GM18502 (cell line): ENCODE results near the gene PLIN5.
"Not testable (repeated sequence)": the region's sequence is repeated elsewhere in the genome, so short reads cannot be mapped to it uniquely, and the experiment has no call there.

Experiments
- ATAC-seq: cut with Tn5 transposase; IDR thresholded peaks from one replicate; pipeline ENCODE4 v1.9.1; 2021; ENCODE audit warnings: mild to moderate bottlenecking; ENCODE audit not compliant: unreplicated experiment, poor library complexity

PLIN5 gene

DNA sequence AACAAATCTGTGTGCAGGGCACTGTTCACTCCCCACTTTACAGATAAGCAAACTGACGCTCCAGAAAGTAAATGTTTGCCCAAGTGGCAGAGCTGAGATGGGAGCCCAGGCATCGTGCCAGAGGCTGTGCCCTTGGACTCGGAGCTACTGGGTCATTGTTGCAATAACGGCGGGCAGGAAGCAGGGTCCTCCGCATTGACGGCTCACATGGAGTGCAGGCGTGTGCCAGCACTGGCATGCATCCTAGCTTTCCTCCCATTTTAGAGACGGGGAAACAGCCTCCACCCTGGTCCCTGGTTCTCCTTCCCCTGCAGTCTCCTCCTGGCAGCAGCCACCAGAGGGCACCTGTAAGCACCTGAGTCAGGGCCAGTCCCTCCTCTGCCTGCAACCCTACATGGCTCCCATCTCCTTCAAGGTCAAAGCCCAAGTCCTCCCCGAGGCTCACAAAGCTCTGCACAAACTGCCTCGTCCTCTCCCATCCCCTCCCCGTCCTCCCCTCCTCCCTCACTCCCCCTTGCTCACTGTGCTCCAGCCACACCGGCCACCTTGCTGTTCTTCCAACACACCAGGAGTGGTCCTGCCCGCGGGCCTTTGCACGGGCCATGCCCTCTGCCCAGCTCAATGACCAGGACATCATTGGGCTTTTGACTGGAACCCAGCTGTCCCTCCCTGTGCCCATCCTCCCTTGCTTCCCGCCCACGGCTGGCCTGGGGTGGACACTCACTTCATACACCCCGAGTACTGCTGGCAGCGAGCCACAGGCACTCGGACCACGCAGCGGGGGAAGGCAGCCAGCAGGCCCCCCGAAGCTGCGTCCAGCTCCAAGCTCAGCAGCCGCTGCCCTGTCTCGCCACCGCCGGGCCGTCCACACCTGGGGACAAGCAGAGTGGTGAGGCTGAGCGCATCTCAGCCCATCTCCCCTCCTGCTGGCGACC is 12.5 kb upstream of the PLIN5 start:
- ATAC-seq, result no peak

DNA sequence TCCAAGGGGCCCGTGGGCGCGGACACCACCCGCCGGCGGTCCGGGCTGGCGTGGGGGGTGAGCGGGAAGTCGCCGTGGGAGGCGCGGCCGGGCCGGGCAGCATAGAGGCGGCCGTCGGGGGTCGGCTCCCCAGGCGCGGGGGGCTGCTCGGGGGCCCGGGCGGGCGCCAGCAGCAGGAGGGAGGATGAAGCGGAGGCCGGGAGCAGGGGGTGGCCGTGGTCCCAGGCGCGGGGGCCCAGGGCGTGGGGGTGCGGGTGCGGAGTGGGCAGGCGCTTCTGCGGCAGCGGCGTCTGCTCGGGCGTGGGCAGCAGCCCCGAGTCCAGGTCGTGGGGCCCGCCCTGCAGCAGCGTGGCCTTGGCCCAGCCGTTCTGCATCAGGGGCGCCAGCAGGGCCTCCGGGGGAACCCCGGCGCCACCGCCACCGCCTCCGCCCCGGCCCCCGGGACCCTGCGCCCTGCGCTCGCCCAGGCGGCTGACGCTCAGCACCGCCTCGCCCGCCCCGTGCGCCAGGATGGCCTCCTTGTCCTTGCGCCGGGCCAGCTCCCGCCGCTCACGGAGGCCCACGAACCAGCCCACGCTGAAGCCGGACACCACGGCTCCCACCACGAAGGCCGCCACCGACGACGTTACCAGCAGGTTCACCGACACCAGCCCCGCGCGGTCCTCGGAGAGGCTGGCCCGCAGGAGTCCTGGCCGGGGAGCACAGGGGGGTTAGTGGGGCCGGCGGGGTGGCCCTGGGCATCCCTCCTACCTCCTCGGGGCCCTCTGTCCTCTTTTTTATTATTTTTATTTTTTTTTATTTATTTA is 9.0 kb upstream of the PLIN5 start:
- no peak for ATAC-seq

DNA sequence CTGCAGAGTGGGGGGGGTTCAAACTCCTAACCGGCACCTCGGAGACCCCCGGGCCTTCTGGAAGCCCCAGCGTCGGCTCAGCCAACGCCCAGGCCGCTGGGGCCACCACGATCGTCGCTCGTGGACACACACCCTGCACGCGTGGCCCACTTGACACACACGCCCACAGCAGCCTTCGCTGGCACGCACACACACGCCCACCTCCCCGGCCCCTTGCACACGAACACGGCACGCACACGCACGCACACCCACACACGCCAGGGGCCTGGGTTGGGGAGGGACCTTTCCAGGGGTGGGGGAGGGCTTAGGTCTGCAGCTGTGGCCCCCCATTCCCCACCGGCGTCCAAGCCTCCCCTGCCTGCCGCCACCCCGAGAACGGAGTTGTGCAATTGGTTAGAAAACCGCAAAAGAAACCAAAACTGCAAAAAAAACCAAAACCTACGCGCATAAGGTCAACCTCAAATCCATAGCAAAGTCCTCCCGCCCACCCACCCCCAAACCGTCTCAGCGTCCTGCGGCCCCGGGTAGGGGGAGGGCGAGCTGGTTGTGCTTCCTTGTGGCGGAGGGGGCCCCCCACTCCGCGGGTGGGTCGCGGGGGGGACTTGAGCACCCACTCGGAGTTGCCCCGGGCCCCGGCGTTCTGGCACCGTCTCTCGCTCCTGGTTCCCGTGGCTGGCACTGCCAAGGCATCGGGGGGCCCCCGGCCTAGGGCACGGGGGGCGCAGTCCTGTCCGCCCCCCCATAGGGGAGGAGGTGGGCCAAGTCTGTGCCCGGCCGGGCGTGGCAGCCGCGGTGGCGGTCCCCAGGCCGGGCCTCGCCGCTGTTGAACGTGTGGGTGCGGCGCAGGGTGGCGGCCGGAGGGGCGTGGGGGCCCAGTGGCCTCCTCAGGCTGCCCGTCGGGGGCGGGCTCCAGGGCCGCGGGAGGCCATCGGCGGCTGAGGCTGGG is 8.1 kb upstream of the PLIN5 start:
- ATAC-seq, result no peak

GRCh38 chr19:4541806-4542145 is 6.8 kb upstream of the PLIN5 start:
- not testable (repeated sequence) for ATAC-seq

DNA sequence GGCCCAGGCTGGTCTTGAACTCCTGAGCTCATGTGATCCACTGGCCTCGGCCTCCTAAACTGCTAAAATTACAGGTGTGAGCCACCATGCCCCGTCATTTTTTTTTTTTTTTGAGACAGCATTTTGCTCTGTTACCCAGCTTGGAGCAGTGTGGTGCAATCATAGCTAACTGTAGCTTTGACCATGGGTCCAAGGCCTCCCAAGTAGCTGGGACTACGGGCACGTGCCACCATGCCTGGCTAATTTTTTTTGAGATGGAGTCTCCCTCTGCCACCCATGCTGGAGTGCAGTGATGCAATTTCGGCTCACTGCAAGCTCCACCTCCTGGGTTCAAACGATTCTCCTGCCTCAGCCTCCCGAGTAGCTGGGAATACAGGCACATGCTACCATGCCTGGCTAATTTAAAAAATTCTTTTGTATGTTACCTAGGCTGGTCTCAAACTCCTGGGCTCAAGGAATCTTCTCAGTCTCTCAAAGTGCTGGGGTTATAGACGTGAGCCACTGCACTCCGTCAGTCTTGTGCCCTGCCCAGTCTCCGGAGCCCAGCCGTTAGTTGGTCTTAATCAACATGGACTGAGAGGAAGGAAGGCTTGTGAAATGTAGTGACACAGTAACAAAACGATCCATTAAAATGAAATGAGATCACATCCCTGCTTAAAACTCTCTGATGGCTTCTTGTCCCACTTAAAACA is 6.2 kb upstream of the PLIN5 start:
- ATAC-seq, result no peak

GRCh38 chr19:4539693-4540581 is 4.9 kb upstream of the PLIN5 start, which contains the start of gene LRG1:
LRG1 (minus strand) TSS chr19:4540036; CDS start chr19:4540013, 23 bp downstream.
- no peak for ATAC-seq

DNA sequence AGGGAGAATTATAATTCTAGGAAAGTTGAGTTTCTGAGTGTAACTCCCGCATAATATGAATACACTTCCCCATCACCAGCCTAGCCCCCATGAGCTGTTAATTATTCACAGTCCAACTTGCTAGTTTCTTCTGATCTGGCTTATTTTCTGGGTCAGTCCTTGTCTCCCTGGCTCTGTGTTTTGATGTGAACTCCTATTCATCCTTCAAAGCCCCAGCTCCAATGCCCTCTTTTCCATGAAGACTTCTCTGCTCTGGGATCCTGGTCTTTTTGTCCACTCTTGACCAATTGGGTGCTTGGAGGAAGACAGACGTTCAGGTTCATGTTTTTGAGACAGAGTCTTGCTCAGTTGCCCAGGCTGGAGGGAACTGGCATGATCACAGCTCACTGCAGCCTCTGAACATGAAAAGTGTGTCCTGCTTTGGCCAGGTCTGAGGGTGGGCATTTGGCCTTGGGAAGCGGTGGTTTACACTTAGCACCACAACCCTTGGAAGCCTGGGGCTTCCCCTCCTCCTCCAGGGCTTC is 4.2 kb upstream of the PLIN5 start:
- ATAC-seq, result no peak

GRCh38 chr19:4538601-4538954 is 3.6 kb upstream of the PLIN5 start:
- no peak for ATAC-seq

- no peak for ATAC-seq
These were observed 3.1 kb upstream of the PLIN5 start for GRCh38 chr19:4537953-4538600.

DNA sequence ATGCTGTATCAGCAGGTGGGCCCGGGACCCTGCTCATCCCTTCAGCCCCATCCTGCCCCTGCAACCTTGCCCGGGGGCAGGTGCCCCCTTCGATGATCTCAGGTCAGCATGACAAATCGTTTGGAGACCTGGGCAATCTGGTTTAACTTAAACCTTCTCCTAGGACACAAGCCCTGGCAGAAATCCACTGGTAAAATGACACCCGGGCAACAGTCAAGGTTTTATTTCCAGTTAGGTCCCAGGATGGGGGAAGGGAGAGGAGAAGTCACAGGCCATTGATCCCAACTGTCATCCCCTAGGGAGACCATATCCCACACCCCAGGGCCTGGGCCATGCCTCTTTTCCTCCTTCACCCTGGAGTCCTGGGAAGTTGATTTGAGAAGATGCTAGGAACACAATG is 1.8 kb upstream of the PLIN5 start:
- no peak for ATAC-seq

GRCh38 chr19:4533835-4534424 is 1.1 kb downstream of the PLIN5 start:
- ATAC-seq, result no peak

GRCh38 chr19:4533334-4533733 is 1.7 kb downstream of the PLIN5 start:
- no peak for ATAC-seq

DNA sequence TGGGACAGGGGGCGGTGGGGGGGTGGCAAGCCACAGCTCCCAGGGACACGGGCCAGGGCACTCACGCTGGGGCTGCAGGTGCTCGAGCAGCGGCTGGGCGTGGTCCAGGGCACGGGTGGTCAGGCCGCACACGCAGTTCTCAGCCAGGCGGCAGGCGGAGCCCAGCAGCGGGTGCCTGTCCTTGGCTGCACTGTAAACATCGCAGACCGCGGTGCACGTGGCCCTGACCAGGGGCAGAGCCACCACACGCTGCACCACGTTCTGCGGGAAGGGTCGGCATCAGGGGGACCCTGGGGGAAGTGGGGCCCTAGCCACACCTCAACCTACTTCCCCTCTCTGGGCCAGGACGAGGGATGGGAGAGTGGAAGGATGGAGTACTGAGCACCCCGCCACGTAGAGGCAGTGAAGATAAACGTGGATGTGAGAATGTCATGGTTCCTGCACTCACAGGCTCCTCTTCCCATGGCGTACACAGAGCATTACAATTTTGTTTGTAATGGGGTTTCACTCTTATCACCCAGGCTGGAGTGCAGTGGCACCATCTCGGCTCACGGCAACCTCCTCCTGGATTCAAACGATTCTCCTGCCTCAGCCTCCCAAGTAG is 3.4 kb downstream of the PLIN5 start:
- no peak for ATAC-seq

GRCh38 chr19:4529924-4530522 is 5.0 kb downstream of the PLIN5 start:
- no peak for ATAC-seq

DNA sequence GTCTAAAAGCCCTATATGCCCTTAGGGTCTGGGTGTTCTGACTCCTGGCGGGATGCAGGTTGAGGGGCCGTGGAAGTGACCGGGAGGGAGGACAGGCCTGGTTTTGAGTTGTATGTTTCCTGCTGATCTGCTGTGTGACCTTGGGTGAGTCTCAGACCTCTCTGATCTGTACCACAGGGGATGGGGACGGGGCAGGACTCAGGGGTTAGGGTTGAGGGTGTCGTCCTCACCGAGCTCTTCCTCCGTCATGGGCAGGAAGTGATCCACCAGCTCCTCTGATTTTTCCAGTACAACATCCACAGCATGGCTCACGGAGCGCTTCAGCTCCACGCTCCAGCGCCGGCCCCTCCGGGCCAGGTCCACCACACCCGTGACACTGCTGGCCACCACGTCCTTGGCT is 6.2 kb downstream of the PLIN5 start:
- ATAC-seq, result no peak

DNA sequence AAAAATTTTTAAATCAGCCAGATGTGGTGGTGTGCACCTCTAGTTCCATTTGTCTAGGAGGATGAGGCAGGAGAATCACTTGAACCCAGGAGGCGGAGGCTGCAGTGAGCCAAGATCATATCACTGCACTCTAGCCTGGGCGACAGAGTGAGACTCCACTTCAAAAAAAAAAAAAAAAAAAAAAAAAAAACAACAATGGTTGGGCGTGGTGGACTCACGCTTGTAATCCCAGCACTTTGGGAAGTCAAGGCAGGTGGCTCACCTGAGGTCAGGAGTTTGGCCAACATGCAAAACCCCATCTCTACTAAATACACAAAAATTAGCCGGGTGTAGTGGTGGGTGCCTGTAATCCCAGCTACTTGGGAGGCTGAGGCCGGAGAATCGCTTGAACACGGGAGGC is 7.6 kb downstream of the PLIN5 start:
- ATAC-seq, result not testable (repeated sequence)

DNA sequence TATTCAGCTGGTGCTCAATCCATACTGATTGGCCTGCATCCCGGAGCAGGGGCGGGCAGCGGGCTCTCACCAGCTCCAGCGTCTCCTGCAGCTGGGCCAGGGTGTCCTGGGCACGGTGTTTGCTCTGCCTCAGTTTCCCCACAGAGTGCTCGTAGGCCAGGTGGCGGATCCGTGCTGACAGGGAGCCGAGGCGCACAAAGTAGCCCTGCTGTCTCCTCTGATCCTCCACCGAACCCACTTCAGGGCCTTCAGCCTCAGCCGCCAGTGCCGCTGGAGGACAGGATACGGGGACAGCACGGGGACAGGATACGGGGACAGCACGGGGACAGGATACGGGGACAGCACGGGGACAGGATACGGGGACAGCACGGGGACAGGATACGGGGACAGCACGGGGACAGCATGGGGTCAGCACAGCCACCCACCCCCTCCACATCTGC is 9.4 kb downstream of the PLIN5 start:
- ATAC-seq, result no peak
